ENCODE measurements around the gene ARID3B.

DNA sequence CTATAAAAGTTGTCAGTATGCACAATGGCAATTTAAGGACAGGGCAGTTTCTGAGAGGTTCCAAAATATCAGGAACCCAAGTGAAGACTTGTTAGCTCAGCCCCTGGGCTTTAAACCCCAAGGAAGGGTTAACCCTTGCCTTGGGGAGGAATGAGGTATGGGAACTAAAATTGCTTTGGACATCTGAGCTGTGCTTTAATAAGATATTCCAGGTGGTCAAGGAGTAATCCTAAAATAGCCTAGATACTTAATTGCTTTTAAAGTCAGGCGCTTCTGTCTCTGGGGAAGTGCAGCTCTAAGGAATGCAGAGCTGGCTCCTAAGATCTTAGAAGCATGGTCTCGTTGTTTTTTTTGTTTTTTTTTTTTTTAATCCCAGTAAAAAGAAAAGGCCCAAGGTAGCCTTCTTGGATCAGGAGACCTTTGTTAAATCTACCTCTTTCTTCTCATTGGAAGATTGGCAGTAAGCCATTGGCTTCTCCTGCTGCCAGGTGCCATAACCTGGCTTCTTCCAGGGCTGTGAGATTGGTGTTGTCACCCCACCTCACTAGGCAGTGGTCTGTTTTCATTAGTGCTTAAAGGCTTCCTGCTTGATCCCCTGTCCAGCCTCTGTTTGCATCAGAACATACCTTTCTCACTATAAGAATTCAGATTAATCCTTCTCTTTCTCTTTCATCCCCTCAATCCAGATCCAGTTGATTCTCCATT, 24.5 kb downstream of the ARID3B start:
- TF ChIP-seq POLR2AphosphoS5 (IDR thresholded peaks at IDR 0.05; ENCODE audit: borderline replicate concordance, low read depth, low read length) (no peak), EZH2 (IDR thresholded peaks at IDR 0.05) (no peak), FOXP2 (optimal IDR thresholded peaks at IDR 0.05; ENCODE audit: control extremely low read depth, extremely low read length, insufficient read depth) (no peak)

Measured in SK-N-MC (cell line).